Measurements from ENCODE around the gene SOX5. TPM values are rescaled to one million over a fixed set of nuclear protein-coding genes. Genes with fewer than 3 reads are reported as not detected.
"Not testable (repeated sequence)": the region's sequence is repeated elsewhere in the genome, so short reads cannot be mapped to it uniquely, and the experiment has no call there.

Gene SOX5
- total RNA-seq, 1 donor from 2014 or later: 86.8 TPM

DNA sequence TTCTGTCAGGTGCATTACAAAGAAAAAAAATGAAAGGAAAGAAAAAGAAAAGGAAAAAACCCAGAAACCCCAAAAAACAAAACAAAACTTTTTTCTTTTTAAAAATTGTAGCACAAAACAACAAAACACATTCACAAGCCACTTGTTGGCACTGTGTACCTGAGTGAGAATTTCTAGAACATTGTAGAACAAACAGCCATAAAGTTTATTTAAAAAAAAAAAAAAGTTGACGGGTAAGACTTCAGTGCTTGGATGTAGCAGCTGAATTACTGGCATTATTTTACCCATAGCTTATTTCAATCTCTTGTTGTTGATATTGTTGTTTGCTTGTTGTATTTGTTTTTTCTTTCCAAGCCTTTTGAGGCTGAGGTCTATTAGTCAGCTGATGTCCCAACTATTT is 415.8 kb downstream of the SOX5 start:
- H3K27me3 Mint-ChIP-seq (ENCODE audit: low read depth): no peaks in the 10 kb centered on the region
- H3K4me1 Mint-ChIP-seq: no peaks in the 10 kb centered on the region
- no peak overlapping the region for H3K4me3 Mint-ChIP-seq

DNA sequence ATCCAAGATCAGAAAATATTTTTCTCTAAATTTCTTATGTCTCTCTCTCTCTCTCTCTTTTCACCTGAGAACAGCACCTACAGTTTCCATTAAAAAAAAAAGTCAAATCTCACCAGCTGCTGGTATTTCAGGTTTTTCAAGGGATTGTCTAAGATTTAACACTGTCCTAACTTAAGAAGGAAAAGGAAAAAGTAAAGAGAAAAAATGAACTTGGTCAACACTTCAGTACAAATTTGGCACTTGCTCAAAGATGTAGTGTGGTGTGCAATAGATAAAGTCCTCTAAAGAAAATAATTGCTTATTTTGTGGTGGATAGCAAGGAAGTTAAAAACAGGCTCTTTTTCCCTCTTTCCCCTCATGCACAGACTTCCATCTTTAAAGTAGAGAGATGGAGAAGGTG is 416.2 kb downstream of the SOX5 start:
- Mint-ChIP-seq H3K27me3 (ENCODE audit: low read depth) (no peaks in the 10 kb centered on the region), H3K9me3 (no peaks in the 10 kb centered on the region), H3K4me1 (no peaks in the 10 kb centered on the region), H3K36me3 (ENCODE audit: low read depth) (peaks cover 30% of the 10 kb centered on the region), H3K4me3 (no peak overlapping the region), H3K27ac (ENCODE audit: unreplicated experiment) (peak overlapping the region; percentile 75)
- TF ChIP-seq, protein P1, sequence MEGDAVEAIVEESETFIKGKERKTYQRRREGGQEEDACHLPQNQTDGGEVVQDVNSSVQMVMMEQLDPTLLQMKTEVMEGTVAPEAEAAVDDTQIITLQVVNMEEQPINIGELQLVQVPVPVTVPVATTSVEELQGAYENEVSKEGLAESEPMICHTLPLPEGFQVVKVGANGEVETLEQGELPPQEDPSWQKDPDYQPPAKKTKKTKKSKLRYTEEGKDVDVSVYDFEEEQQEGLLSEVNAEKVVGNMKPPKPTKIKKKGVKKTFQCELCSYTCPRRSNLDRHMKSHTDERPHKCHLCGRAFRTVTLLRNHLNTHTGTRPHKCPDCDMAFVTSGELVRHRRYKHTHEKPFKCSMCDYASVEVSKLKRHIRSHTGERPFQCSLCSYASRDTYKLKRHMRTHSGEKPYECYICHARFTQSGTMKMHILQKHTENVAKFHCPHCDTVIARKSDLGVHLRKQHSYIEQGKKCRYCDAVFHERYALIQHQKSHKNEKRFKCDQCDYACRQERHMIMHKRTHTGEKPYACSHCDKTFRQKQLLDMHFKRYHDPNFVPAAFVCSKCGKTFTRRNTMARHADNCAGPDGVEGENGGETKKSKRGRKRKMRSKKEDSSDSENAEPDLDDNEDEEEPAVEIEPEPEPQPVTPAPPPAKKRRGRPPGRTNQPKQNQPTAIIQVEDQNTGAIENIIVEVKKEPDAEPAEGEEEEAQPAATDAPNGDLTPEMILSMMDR (conservative IDR thresholded peaks at IDR 0.05): no peak
- DNase-seq (ENCODE audit: low read depth, low spot score): no peak

More for the DNA sequence above, 415.8 kb downstream of the SOX5 start:
- Mint-ChIP-seq H3K27ac (ENCODE audit: unreplicated experiment) (no peak overlapping the region), H3K36me3 (ENCODE audit: low read depth) (peaks cover 30% of the 10 kb centered on the region), H3K9me3 (no peaks in the 10 kb centered on the region)
- DNase-seq (ENCODE audit: low read depth, low spot score): no peak
- TF ChIP-seq, protein P1 (conservative IDR thresholded peaks at IDR 0.05): no peak

DNA sequence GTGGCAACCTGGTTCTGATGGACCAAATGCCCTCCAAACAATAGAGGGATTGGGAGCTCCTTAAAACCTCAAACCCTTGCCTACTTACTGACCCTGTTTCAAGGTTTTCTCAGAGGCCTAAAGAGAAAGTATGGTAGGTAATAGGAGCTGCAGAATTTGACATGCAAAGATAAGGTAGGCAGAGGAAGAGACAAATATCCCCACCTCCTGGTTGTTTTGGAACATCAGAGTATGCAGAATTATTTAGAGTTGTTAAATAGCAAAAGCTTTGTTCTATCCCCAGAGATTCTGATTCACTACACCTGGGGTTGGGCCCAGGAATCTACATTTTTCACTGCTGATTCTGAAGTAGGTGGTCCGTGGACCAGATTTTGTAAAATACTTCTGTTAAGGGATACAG is 421.2 kb downstream of the SOX5 start:
- H3K36me3 Mint-ChIP-seq (ENCODE audit: low read depth): peaks cover 27% of the 10 kb centered on the region
- H3K27ac Mint-ChIP-seq (ENCODE audit: unreplicated experiment): no peak overlapping the region
- H3K27me3 Mint-ChIP-seq (ENCODE audit: low read depth): no peaks in the 10 kb centered on the region
- no peak for DNase-seq (ENCODE audit: low read depth, low spot score)
- peaks cover 4% of the 10 kb centered on the region for H3K9me3 Mint-ChIP-seq
- H3K4me3 Mint-ChIP-seq: no peak overlapping the region
- TF ChIP-seq, protein P1 (conservative IDR thresholded peaks at IDR 0.05): no peak
- H3K4me1 Mint-ChIP-seq: no peaks in the 10 kb centered on the region

DNA sequence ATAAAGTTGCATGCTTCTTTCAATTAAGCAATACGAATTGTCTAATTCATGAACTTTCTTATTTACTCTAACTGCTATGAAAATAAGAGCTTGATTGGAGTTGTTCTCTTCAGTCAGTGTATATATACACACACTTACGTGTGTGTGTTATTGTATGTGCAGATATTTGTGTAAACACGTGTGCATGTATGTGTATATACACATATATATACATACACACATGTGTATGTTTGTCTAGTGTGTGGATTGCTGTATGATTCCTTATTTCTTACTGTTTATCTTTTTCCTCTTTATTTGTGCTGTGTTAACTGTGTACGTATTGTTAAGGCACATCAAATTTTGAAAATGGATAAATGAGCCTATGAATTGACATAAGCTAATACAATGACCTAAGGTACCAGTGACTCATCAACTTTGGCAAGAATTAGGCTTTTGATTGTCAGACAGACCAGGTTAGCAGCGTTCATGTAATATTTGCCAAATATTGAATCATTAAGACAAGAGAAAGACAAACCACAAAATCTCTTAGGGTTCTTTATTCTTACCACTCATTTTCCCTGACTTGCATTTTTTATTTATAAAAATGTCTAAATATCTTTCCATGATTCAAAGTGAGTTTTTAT is 423.9 kb downstream of the SOX5 start:
- no peak for DNase-seq (ENCODE audit: low read depth, low spot score)
- no peak overlapping the region for H3K4me3 Mint-ChIP-seq
- TF ChIP-seq, protein P1 (conservative IDR thresholded peaks at IDR 0.05): no peak
- no peak overlapping the region for H3K27ac Mint-ChIP-seq (ENCODE audit: unreplicated experiment)
- peaks cover 24% of the 10 kb centered on the region for H3K36me3 Mint-ChIP-seq (ENCODE audit: low read depth)
- H3K27me3 Mint-ChIP-seq (ENCODE audit: low read depth): no peaks in the 10 kb centered on the region
- H3K4me1 Mint-ChIP-seq: no peaks in the 10 kb centered on the region
- H3K9me3 Mint-ChIP-seq: peaks cover 9% of the 10 kb centered on the region

DNA sequence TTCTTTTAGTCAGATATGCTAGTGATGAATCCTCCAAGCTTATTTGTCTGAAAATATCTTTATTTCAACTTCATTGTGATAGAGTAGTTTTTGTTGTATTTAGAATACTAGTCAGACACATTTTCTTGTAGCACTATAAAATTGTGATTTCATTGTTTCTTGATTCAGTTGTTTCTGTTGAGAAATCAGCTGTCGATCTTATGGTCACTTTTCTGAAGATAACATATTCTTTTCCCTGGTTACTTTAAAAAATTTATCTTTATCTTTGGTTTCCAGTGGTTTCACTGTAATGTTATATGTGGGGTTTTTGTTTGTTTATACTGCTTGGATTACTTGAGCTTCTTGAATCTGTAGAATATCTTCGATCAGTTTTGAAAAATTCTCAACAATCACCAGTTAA is 426.1 kb downstream of the SOX5 start:
- Mint-ChIP-seq H3K4me3 (no peak overlapping the region), H3K9me3 (peaks cover 15% of the 10 kb centered on the region), H3K4me1 (no peaks in the 10 kb centered on the region), H3K36me3 (ENCODE audit: low read depth) (peaks cover 24% of the 10 kb centered on the region), H3K27me3 (ENCODE audit: low read depth) (no peaks in the 10 kb centered on the region), H3K27ac (ENCODE audit: unreplicated experiment) (no peak overlapping the region)
- no peak for DNase-seq (ENCODE audit: low read depth, low spot score)
- TF ChIP-seq, protein P1 (conservative IDR thresholded peaks at IDR 0.05): no peak

DNA sequence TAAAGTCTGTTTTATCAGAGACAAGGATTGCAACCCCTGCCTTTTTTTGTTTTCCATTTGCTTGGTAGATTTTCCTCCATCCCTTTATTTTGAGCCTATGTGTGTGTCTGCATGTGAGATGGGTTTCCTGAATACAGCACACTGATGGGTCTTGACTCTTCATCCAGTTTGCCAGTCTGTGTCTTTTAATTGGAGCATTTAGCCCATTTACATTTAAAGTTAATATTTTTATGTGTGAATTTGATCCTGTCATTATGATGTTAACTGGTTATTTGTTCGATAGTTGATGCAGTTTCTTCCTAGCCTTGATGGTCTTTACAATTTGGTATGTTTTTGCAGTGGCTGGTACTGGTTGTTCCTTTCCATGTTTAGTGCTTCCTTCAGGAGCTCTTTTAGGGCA is 430.0 kb downstream of the SOX5 start:
- H3K27me3 Mint-ChIP-seq (ENCODE audit: low read depth); H3K4me3 Mint-ChIP-seq; DNase-seq (ENCODE audit: low read depth, low spot score); H3K27ac Mint-ChIP-seq (ENCODE audit: unreplicated experiment); H3K4me1 Mint-ChIP-seq: not testable (repeated sequence)
- H3K36me3 Mint-ChIP-seq (ENCODE audit: low read depth): peaks cover 19% of the 10 kb centered on the region
- peaks cover 15% of the 10 kb centered on the region for H3K9me3 Mint-ChIP-seq

DNA sequence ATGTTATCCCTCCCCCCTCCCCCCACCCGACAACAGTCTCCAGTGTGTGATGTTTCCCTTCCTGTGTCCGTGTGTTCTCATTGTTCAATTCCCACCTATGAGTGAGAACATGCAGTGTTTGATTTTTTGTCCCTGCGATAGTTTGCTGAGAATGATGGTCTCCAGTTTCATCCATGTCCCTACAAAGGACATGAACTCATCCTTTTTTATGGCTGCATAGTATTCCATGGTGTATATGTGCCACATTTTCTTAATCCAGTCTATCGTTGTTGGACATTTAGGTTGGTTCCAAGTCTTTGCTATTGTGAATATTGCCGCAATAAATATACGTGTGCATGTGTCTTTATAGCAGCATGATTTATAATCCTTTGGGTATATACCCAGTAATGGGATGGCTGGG is 433.7 kb downstream of the SOX5 start:
- H3K4me3 Mint-ChIP-seq; H3K4me1 Mint-ChIP-seq; H3K27me3 Mint-ChIP-seq (ENCODE audit: low read depth); DNase-seq (ENCODE audit: low read depth, low spot score); H3K27ac Mint-ChIP-seq (ENCODE audit: unreplicated experiment): not testable (repeated sequence)
- peaks cover 10% of the 10 kb centered on the region for H3K9me3 Mint-ChIP-seq
- peaks cover 12% of the 10 kb centered on the region for H3K36me3 Mint-ChIP-seq (ENCODE audit: low read depth)

All from neural crest cell (in vitro differentiated cells).